HCT116 (cell line): ENCODE measurements around the gene COL26A1. TPM values are rescaled to one million over a fixed set of nuclear protein-coding genes. Genes with fewer than 3 reads are reported as not detected.

ENCODE experiments used
- ATAC-seq: fragments of 200-7000 bp; cut with Tn5 transposase; 2 replicates; pipeline ENCODE4 v1.9.1; 2020; ENCODE audit warnings: mild to moderate bottlenecking, moderate library complexity
- BruUV-seq: library from RNA; stranded (reverse); fragments of 400-500 nt; replicated peaks from 2 replicates; lab custom pipeline; 2021; lab: Mats Ljungman, UMichigan
- CTCF ChIA-PET: fragments of 300-600 bp; sonication (Branson Sonifier 250); formaldehyde crosslinking; loops from one replicate; lab custom pipeline; 2021; ENCODE audit warnings: antibody characterized with exemption; lab: Charles Lee
- POLR2A ChIA-PET: fragments of 300-600, 350-600 bp; sonication (Branson Sonifier 250); formaldehyde crosslinking; loops from one replicate; lab custom pipeline; 2021; ENCODE audit warnings: antibody characterized with exemption; lab: Charles Lee
- RAD21 ChIA-PET, 2 experiments: fragments of 300-600 bp; sonication (Branson Sonifier 250); formaldehyde crosslinking; loops; one replicate each; lab custom pipeline; 2023; ENCODE audit warnings: low total read pairs in 2 of 2; ENCODE audit not compliant: uncharacterized antibody in 2 of 2, unreplicated experiment in 2 of 2, low non-redundant PET in 1 of 2; lab: Charles Lee
- DNase-seq: peaks from one replicate; pipeline ENCODE4 v3.0.0-alpha.2; 2010; ENCODE audit warnings: low read depth, low spot score
- H2AFZ ChIP-seq: fragments of 200-600 bp; shearing (Covaris generic), sonication (generic); 2 replicates; pipeline ENCODE4 v1.6.1; 2017; ENCODE audit warnings: low read depth, mixed run types, mixed read lengths, antibody characterized with exemption, low read length; ENCODE audit not compliant: poor library complexity, severe bottlenecking
- H3K27ac ChIP-seq: 2 replicates; pipeline ENCODE4 v1.5.1; 2012; ENCODE audit warnings: low read depth, low read length
- H3K27me3 ChIP-seq: fragments of 200-600 bp; sonication (generic); 2 replicates; pipeline ENCODE4 v1.6.1; 2016; ENCODE audit warnings: mixed run types, low read length, mixed read lengths; ENCODE audit not compliant: insufficient read depth
- H3K36me3 ChIP-seq, 2 experiments: fragments of 200-500 bp in 1 of 2; fragments of 200-600 bp in 1 of 2; sonication (Bioruptor generic) in 1 of 2; sonication (generic) in 1 of 2; 2 replicates each; pipeline versions ENCODE4 v1.5.1 to v1.6.1; 2014 to 2016; ENCODE audit warnings: low read length in 2 of 2, inconsistent platforms in 1 of 2, mixed read lengths in 1 of 2, mixed run types in 1 of 2; ENCODE audit not compliant: insufficient read depth in 2 of 2, control insufficient read depth in 1 of 2
- H3K4me1 ChIP-seq, 2 experiments: fragments of 200-600 bp in 1 of 2; sonication (generic) in 1 of 2; 2 replicates each; pipeline versions ENCODE4 v1.5.1 to v1.6.1; 2012 to 2017; ENCODE audit warnings: low read length in 2 of 2, inconsistent platforms in 1 of 2, mild to moderate bottlenecking in 1 of 2, mixed read lengths in 1 of 2, mixed run types in 1 of 2, moderate library complexity in 1 of 2; ENCODE audit not compliant: insufficient read depth in 2 of 2, control insufficient read depth in 1 of 2
- H3K4me2 ChIP-seq: fragments of 200-600 bp; sonication (generic); 2 replicates; pipeline ENCODE4 v1.6.1; 2017; ENCODE audit warnings: mixed run types, low read length, mixed read lengths
- H3K4me3 ChIP-seq, 2 experiments: fragments of 200-600 bp in 1 of 2; sonication (generic) in 1 of 2; replicated peaks in 1 of 2; 2 replicates each; pipeline ENCODE4 v1.5.1; 2011 to 2016; ENCODE audit warnings: low read length in 2 of 2, control low read depth in 1 of 2, low read depth in 1 of 2, mild to moderate bottlenecking in 1 of 2, mixed read lengths in 1 of 2, mixed run types in 1 of 2
- H3K79me2 ChIP-seq: fragments of 200-600 bp; sonication (generic); 2 replicates; pipeline ENCODE4 v1.6.1; 2017; ENCODE audit warnings: mild to moderate bottlenecking, mixed run types, low read length, moderate library complexity, mixed read lengths; ENCODE audit not compliant: insufficient read depth
- H3K9ac ChIP-seq: fragments of 200-600 bp; sonication (generic); 2 replicates; pipeline ENCODE4 v1.6.1; 2016; ENCODE audit warnings: low read length, mixed read lengths
- H3K9me2 ChIP-seq: fragments of 200-600 bp; sonication (generic), shearing (Covaris generic); 2 replicates; pipeline ENCODE4 v1.6.1; 2017; ENCODE audit warnings: mixed run types, mild to moderate bottlenecking, moderate library complexity; ENCODE audit not compliant: insufficient read depth
- H3K9me3 ChIP-seq, 2 experiments: fragments of 200-500 bp in 1 of 2; fragments of 200-600 bp in 1 of 2; sonication (Bioruptor generic) in 1 of 2; sonication (generic) in 1 of 2; 2 replicates each; pipeline ENCODE4 v1.6.1; 2014 to 2017; ENCODE audit warnings: low read length in 2 of 2, mixed read lengths in 2 of 2, inconsistent platforms in 1 of 2, low read depth in 1 of 2, mild to moderate bottlenecking in 1 of 2, mixed run types in 1 of 2, moderate library complexity in 1 of 2; ENCODE audit not compliant: control insufficient read depth in 1 of 2, insufficient read depth in 1 of 2
- H4K20me1 ChIP-seq: fragments of 200-600 bp; sonication (generic), shearing (Covaris generic); 2 replicates; pipeline ENCODE4 v1.6.1; 2017; ENCODE audit warnings: mixed run types, mild to moderate bottlenecking, moderate library complexity; ENCODE audit not compliant: insufficient read depth
- CTCF ChIP-seq, 3 experiments: fragments of 200-600 bp in 1 of 3; sonication (generic) in 1 of 3; IDR thresholded peaks in 2 of 3; conservative IDR thresholded peaks in 1 of 3; 2 replicates each; pipeline ENCODE4 v1.5.1; 2012 to 2017; ENCODE audit warnings: low read depth in 2 of 3, low read length in 2 of 3, antibody characterized with exemption in 1 of 3, borderline replicate concordance in 1 of 3, control low read depth in 1 of 3, mild to moderate bottlenecking in 1 of 3, mixed read lengths in 1 of 3, mixed run types in 1 of 3, moderate library complexity in 1 of 3; ENCODE audit not compliant: insufficient read depth in 1 of 3
- ELF1 ChIP-seq: IDR thresholded peaks from 2 replicates; pipeline ENCODE4 v1.6.1; 2012; ENCODE audit warnings: low read depth, borderline replicate concordance
- SRF ChIP-seq: IDR thresholded peaks from 2 replicates; pipeline ENCODE4 v1.6.1; 2012; ENCODE audit warnings: low read depth
- TCF7L2 ChIP-seq: IDR thresholded peaks from 2 replicates; pipeline ENCODE4 v1.7.0; 2011; ENCODE audit warnings: borderline replicate concordance, inconsistent platforms; ENCODE audit not compliant: insufficient read depth, insufficient read length; ENCODE audit errors: extremely low read depth
- YY1 ChIP-seq: IDR thresholded peaks from 2 replicates; pipeline ENCODE4 v1.6.1; 2011; ENCODE audit warnings: low read length, low read depth, moderate library complexity, mild to moderate bottlenecking; ENCODE audit not compliant: insufficient replicate concordance; ENCODE audit errors: extremely low read depth
- intact Hi-C: fragments of 100-400 bp; cut with micrococcal nuclease; formaldehyde crosslinking; loops from 2 replicates; pipeline ENCODE4 v1.10.0; 2022
- total RNA-seq: library from RNA; stranded (reverse); gene quantifications from one replicate; pipeline ENCODE4 v1.2.1, GENCODE V29; 2021; ENCODE audit not compliant: unreplicated experiment

COL26A1 gene
- total RNA-seq, 1 experiment from 2014 or later, result 0.27 TPM

- no peak for ATAC-seq
- Histone ChIP-seq H3K4me1 (peaks cover 14 to 19% of the 10 kb centered on the region in 2 experiments), H2AFZ (no peak overlapping the region), H3K4me2 (no peak overlapping the region), H3K9me3 (peaks cover 8 to 12% of the 10 kb centered on the region in 2 experiments; a peak in 2 of 4 replicates), H3K27ac (no peak overlapping the region), H3K36me3 (no peaks in the 10 kb centered on the region), H3K9ac (no peak overlapping the region), H3K9me2 (no peaks in the 10 kb centered on the region)
- CTCF ChIA-PET, result no interaction called here
- POLR2A ChIA-PET, result no interaction called here
- no TSS peak for BruUV-seq
- intact Hi-C loops, result no loop called here
- TF ChIP-seq SRF (no peak), ELF1 (no peak), TCF7L2 (no peak), CTCF (IDR thresholded peaks at IDR 0.05 in 2 of 3, conservative IDR thresholded peaks at IDR 0.05 in 1 of 3; ENCODE audit: borderline replicate concordance in 1 of 3, insufficient read depth in 1 of 3, low read depth in 2 of 3, low read length in 2 of 3) (no peak), YY1 (no peak)
- TF ChIP-seq, all 23 proteins: peak for 0
- no peaks in the 10 kb centered on the region for H4K20me1 ChIP-seq
- H3K27me3 ChIP-seq, result no peaks in the 10 kb centered on the region
- H3K79me2 ChIP-seq, result no peaks in the 10 kb centered on the region
- RAD21 ChIA-PET, result no interaction called here
- H3K4me3 ChIP-seq, result no peak overlapping the region
- no peak for DNase-seq
These were observed 42.9 kb downstream of the COL26A1 start for GRCh38 chr7:101405474-101406067.
